GM19463 (cell line): ENCODE measurements around the gene SQSTM1.

Experiments
- ATAC-seq: cut with Tn5 transposase; IDR thresholded peaks from one replicate; pipeline ENCODE4 v1.9.1; 2021; ENCODE audit warnings: mild to moderate bottlenecking, moderate library complexity; ENCODE audit not compliant: unreplicated experiment

SQSTM1 gene

GRCh38 chr5:179805070-179805528 lies 15.6 kb upstream of the SQSTM1 start:
- ATAC-seq, result no peak

- ATAC-seq, result peak; percentile 26
Observed at GRCh38 chr5:179805529-179806249, 15.0 kb upstream of the SQSTM1 start.

- ATAC-seq, result peak; percentile 70
Observed at GRCh38 chr5:179806250-179807048, 14.3 kb upstream of the SQSTM1 start, which contains the start of gene MGAT4B. TSS of gene MGAT4B (minus strand) at chr5:179806866. CDS start at chr5:179806583, 283 bp downstream.

DNA sequence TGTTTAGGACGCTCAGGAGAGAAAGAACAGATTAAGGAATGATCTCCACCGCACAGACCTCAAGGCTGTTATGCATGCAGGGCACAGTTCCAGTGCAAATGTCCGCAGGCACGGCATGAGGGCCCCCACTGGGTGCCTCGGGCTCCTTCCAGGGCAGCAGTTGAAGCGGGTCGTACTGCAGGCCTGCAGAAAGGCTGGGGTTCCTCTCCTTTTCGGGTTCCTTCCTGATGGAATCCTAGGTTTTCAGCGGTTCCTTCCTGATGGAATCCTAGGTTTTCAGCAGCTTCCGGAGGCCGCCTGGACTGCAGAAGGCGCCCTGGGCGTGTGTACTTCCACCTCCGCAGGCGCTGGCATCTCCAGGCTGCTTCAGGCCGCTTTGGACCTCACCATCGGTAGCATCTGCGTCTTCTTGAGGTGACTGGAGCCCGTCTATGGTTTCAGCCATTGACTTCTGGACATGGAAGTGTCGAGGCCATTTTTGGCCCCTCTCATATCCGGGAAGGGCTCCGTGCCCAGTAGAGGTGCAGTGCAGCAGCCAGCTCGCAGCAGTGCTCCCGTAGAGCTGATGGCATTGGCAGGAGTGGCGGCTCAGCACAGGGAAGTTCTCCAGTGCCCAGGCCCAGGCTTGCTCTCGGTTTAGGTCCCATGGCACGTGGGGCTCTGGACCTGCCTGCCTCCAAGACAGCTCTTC lies 8.4 kb upstream of the SQSTM1 start:
- ATAC-seq, result no peak

- no peak for ATAC-seq
Observed at GRCh38 chr5:179812997-179813607, 7.6 kb upstream of the SQSTM1 start.

DNA sequence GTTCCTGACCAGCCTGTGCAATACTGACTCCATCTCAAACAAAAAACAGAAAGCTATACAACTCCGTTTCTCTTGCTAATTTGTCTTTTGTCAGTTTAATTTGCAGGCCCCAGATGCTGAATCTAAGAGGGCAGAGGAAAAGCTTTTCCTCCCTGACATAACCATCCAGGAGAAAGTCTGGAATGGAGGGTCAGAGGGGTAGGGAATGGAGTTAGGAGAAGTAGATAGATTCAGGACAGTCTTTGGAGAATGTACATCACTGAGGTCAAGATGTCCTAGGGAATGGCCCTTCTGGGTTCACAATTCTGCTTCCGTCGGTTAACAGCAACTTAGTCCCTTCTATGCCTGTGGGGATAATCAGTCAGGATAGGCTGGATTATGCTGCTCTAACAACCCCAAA lies 6.6 kb upstream of the SQSTM1 start:
- no peak for ATAC-seq

GRCh38 chr5:179815491-179816249 lies 5.0 kb upstream of the SQSTM1 start:
- no peak for ATAC-seq

DNA sequence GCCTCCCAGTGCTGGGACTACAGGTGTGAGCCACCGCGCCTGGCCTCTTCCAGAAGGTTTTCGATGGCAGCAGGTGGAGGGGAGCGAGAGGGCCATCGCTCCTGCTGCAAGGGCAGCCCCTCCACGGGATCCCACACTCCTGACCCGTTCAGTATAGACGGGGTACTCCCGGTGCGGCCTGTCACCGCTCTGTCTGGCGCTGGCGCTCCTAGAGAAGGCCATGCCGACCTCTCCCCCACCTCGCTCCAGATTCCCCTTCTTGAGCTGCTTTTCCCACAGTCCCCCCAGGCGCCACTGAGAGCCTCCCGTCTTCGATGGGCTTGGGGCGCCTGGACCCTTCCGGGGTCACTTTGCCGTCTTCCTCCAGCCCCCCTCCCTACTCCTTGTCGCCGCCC lies 4.3 kb upstream of the SQSTM1 start:
- ATAC-seq, result no peak

DNA sequence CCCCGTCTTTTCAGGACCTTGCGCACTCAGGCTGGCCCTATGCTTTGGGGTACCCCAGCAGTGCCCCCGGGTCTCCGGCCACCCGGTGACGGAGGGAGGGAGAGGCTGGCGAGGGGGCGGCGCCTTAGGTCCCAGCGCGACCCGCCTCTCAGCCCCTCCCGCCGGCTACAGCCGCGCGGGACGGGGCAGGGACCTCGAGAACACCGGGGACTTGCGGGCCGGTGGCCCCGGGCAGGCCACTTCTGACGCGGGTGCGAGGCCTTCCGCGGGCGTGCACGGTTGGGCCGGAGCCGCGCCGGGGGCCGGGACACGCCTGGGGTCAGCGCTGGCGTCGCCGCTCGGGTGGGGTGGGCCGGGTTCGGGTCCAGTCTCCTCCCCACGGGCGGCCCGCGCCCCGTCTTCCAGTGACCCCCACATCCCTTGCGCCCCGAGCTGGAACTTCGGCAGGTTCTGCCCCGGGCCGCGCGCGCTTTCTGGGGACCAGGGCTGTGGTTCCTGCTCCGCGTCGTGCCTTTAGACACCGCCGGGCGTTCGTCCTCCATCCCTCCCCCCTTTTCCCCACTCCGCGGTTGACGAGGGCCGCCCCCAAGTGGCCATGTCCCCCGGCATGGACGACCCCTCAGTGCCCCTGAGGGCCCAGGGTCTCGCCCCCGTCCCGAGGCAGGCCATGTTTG lies 3.8 kb upstream of the SQSTM1 start:
- no peak for ATAC-seq

- ATAC-seq, result no peak
Observed at GRCh38 chr5:179817470-179817840, 3.2 kb upstream of the SQSTM1 start.

DNA sequence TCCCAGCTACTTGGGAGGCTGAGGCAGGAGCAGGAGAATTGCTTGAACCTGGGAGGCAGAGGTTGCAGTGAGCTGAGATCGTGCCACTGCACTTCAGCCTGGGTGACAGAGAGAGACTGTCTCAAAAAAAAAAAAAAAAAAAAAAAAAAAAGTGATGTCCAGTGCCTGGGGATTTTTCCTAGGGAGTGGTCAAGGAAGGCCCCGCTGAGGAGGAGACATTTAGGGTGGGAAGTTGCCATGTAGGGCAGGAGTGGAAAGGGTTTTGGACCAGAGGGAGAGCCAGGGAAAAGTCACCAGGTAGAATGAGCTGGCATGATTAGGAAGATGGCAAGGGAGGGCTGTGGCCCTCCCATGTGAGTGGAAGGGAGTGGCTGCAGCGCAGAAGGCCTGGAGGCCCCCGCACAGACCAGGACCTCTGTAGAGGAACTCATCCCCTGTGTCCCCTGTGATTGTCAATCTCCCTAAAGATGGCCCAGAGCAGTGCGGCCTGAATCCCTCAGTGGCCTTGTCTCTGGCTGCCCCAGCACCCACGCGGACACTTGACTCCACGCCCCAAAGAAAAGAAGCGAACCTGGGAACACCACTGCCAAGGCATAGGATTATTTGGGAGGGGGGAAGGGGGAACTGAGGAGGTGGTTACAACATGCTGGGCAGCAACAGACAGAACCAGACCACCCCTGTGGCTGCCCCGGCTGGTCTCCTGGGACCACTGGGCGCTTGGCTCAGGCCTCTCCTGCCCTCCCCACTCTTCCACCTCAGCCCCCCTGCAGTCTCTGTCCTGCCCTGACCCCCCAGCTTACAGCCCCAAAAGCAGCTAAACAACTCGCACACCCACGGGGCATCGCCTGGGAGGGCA lies 2.6 kb upstream of the SQSTM1 start:
- ATAC-seq, result no peak

GRCh38 chr5:179818746-179819295 lies 1.9 kb upstream of the SQSTM1 start:
- peak; percentile 65 for ATAC-seq

DNA sequence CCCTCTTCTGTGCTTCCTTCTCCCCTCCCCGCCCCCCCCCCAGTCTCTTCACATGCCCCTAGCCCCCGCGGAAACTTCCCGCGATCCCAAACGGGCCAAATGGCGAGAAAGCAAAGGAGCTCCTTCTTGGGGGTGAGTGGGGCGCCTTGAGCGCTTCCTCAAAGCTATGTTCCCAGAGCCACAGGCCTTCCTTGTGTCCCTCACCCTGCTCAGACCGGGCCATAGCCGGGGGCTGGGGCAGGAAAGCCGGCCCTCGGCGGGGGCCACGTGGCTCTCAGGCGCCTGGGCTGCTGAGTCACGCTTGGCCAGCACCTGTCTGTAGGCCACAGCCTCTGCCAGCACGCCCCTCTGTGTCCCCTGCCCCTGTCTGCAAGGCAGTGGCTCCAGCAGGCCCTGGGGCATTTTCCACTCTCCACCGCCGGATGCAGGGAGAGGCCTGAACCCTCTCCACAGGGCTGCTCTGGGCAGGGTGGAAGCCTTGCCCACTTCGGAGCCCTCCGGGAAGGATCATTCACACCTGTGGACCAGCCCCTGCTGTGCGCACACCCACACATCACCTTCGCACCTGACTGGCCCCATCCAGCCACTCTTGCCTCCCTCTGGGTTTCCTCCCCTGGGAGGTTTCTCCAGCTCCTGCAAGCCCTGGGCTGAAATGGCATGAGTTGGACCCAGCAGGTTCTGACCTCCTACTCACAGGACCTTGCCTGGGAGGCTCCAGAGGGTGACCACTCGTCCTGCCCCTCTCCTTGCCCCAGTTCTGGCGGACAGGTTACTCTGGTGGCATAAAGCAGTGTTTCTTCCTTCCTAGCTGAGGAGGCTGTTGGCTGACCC lies 1.2 kb upstream of the SQSTM1 start:
- no peak for ATAC-seq

- ATAC-seq, result no peak
Observed at GRCh38 chr5:179820127-179820482, 600 bp upstream of the SQSTM1 start.

DNA sequence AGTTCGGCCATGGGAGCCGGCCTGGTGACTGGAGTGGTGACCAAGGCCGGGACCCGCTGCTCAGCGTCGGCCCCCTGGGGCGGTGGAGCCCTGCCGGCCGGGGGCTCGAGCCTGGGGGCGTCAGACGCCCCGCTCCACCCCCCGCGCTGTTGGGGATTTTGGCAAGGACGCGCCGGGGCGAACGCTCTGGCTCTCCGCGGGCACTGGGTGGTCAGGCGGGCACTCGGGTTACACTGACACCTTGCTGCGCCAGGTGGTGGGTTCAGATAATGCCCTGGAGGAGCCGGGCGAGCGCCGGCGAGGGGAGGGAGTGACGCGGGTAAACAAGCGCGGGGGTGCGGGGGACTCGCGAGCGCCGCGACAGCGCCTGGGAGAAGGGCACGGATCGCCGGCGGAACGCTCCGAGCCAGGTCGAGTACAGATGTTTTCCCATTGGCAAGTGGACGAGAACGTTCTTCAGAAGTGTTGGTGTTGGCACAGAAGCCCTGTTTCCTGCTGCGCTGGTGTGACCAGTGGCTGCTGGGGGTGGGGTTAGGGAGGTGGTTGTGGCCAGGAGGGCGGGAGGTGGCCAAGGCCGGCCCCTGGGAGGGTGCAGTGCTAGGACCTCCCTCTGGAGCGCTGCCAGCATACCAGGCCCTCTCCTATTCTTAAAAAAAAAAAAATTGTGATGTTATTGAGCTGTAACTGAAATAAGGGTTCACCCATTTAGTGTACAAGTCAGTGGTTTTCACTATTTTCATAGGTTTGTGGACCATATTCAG lies 773 bp downstream of the SQSTM1 start:
- ATAC-seq, result peak; percentile 46

DNA sequence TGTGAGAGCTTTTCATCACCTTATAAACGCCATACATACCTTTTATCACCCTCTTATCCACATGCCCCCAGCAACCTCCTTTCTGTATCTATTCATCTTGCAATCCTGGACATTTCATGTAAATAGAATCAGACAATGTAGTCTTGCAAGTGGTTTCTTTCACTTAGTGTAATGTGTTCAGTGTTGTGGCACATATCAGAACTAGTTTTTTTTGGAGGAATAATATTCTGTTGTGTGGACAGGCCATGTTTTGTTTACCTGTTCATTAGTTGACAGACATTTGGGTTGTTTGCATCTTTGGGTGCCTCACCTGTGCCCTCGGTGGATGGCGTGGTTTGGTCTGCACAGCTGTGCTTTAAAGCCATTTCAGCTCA lies 1.3 kb downstream of the SQSTM1 start:
- no peak for ATAC-seq

GRCh38 chr5:179822444-179822990 lies 1.8 kb downstream of the SQSTM1 start:
- no peak for ATAC-seq
